Measurements from ENCODE around the gene MRAP. TPM values are rescaled to one million over a fixed set of nuclear protein-coding genes. Genes with fewer than 3 reads are reported as not detected.
A peak's percentile ranks its signal among the peaks of the same experiment; 100 is the strongest.

MRAP gene
- total RNA-seq, 2 donors from 2014 or later = not detected

DNA sequence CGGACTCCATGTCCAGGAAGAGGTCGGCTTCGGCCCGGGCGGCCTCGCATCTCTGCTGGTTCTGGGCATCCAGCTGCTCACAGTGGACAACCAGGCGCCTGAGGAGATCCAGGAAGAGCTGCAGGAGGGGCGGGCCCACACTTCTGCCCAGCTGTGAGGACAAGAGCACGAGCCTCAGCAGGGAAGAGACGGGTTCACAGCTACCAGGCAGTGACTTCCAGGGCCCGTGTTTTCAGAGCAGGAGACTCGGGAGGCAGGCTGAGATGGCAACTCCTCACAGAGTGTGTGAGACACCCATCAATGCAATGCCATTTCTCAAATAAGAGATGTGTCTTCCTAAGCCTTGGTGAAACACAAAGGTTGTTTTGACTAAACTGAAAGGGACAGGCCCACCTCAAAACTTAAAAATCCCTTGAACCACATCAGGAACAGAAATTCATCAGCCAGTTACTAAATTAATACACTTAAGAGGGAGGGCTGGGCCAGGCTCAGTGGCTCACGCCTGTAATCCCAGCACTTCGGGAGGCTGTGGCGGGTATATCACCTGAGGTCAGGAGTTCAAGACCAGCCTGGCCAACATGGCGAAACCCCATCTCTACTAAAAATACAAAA, 50.8 kb downstream of the MRAP start:
- Mint-ChIP-seq H3K4me3 (no peak overlapping the region), H3K9me3 (peaks cover 0 to 4% of the 10 kb centered on the region in 2 donors), H3K4me1 (ENCODE audit: low read depth) (no peaks in the 10 kb centered on the region), H3K27me3 (ENCODE audit: low read depth) (no peaks in the 10 kb centered on the region), H3K27ac (no peak overlapping the region), H3K36me3 (ENCODE audit: insufficient read depth in 2 of 2) (peaks cover 29 to 48% of the 10 kb centered on the region in 2 donors)
- no peak for DNase-seq
- peak; percentile 34 to 47 for ATAC-seq (replicated peaks in 1 of 2)

DNA sequence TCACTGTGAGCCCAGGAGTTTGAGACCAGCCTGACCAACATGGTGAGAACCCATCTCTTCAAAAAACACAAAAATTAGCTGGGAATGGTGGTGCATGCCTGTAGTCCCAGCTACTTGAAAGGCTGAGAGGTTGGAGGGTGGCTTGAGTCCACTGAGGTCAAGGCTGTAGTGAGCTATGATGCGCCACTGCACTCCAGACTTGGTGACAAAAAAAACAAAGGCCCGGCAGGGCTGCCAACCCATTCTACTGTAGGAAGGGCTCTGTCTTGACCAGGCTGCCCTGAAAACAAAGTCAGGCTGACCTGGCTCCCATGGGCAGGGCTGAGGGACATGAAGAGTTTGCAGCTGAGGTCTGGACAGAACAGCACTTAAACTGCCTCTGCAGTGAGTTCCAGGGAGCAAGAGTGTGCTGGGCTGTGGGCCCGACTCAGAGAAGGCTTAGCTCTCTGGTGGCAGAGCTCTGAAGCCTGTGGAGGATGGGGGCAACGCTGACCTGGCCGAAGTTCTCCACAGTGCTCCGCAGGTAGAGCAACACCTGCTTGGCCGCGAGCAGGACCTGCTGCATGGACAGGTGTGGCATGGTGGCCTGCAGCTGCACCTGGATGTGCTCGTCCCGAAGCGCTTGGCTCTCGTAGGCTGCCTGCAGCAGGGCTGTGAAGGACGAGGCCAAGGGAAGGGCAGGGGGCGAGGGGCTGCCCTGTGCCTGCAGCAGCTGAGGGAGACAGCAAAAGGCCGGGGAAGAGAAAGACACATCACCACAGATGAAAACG, 51.7 kb downstream of the MRAP start:
- Mint-ChIP-seq H3K9me3 (no peaks in the 10 kb centered on the region), H3K4me1 (ENCODE audit: low read depth) (no peaks in the 10 kb centered on the region), H3K27ac (no peak overlapping the region), H3K36me3 (ENCODE audit: insufficient read depth in 2 of 2) (peaks cover 22 to 38% of the 10 kb centered on the region in 2 donors), H3K27me3 (ENCODE audit: low read depth) (no peaks in the 10 kb centered on the region), H3K4me3 (no peak overlapping the region)
- ATAC-seq (replicated peaks in 1 of 2) = no peak
- DNase-seq = no peak

DNA sequence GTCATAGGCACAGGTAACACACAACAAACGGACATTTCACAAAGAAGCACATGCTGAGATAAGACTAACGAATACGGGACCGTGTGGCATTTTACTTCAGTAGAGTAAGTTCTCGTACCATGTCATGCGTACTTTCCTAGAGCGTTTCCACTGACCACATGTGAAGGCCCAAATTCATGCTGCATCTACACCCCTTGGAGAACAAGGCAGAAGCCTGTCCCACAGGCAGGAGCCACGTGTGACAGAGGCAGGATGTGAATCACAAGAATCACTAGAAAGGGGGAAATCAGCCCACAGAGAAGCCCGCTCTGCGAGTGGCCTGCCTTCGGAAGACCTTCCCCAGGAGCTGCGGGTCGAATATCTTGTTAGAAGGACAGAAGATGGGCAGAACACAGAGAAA, 52.3 kb downstream of the MRAP start:
- Mint-ChIP-seq H3K27ac (no peak overlapping the region), H3K27me3 (ENCODE audit: low read depth) (no peaks in the 10 kb centered on the region), H3K4me1 (ENCODE audit: low read depth) (no peaks in the 10 kb centered on the region), H3K4me3 (no peak overlapping the region), H3K9me3 (no peaks in the 10 kb centered on the region), H3K36me3 (ENCODE audit: insufficient read depth in 2 of 2) (peaks cover 20 to 35% of the 10 kb centered on the region in 2 donors)
- no peak for ATAC-seq (replicated peaks in 1 of 2)
- DNase-seq = no peak

DNA sequence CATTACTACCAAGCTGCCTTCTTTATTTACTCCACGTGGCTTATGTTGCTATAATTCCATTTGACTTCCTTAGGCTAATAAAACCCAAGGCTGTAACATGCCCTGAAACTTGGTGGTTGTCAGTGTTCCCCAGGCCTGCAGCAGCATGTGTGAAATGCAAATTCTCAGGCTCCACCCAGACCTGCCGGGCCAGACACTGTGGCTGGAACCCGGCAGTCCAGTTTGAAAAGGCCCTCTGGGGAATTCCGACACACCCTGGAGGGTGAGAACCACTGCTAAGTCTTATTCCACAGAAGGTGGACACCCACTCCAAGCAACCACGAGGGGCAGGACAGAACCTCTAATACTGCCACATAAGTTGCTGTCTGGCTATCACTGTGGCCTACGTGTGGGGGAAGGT, 52.8 kb downstream of the MRAP start:
- no peak overlapping the region for H3K4me3 Mint-ChIP-seq
- no peaks in the 10 kb centered on the region for H3K9me3 Mint-ChIP-seq
- no peaks in the 10 kb centered on the region for H3K27me3 Mint-ChIP-seq (ENCODE audit: low read depth)
- no peaks in the 10 kb centered on the region for H3K4me1 Mint-ChIP-seq (ENCODE audit: low read depth)
- ATAC-seq (replicated peaks in 1 of 2) (no peak), DNase-seq (no peak)
- H3K27ac Mint-ChIP-seq = no peak overlapping the region
- peaks cover 19 to 35% of the 10 kb centered on the region in 2 donors for H3K36me3 Mint-ChIP-seq (ENCODE audit: insufficient read depth in 2 of 2)

DNA sequence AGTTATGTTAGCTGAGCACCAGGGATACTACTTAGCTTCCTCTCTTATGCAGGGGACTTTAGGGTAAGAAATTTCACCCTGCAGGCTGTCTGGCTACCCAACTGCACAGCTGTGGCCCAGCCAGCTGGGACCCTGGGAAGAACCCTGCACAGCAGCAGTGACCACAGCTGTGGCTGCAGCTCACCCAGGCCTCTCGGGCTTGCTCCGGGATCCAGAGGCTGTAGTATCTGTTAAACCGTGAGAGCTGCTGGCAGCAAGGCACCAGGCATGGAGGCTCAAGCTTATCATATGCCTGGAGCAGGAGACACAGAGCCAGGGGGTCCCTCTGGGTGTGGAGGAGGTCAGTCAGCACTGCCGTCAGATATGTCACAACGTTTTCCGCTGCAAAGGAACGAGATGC, 53.9 kb downstream of the MRAP start:
- no peaks in the 10 kb centered on the region for H3K27me3 Mint-ChIP-seq (ENCODE audit: low read depth)
- no peaks in the 10 kb centered on the region for H3K4me1 Mint-ChIP-seq (ENCODE audit: low read depth)
- no peak overlapping the region for H3K4me3 Mint-ChIP-seq
- DNase-seq (no peak), ATAC-seq (replicated peaks in 1 of 2) (no peak)
- H3K27ac Mint-ChIP-seq = no peak overlapping the region
- H3K36me3 Mint-ChIP-seq (ENCODE audit: insufficient read depth in 2 of 2) = peaks cover 21 to 37% of the 10 kb centered on the region in 2 donors
- no peaks in the 10 kb centered on the region for H3K9me3 Mint-ChIP-seq

DNA sequence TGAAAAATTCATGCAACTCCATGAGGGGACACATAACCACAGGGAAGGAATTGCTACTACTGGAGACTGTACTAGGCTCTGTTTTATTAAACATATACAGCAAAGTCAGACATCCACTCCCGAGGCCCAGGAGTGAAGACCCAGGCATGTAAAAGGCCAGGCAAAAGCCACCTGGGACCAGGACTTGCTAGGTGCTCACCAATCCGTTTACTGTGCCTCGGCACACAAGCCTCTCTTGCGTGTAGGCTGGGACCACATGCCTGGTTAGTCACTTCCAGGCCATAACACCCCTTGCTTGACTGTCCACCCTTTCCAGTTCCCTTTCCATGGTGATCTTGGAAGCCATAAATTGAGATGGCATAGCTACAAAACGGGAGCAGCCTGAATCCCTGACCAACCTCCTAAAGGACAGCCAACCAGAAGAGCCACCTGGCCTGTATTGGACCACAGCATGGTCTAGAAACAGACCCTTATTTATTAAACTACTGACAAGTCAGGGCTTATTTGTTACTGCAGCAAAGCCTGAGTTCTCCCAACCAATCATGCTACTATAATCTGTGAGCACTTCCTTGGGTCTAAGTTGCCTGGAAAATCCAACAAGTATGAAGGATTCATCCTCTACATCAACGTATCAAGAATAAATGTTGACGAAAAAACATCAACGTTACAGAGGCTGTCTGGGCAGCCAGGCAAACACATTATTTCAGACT, 54.5 kb downstream of the MRAP start:
- Mint-ChIP-seq H3K4me3 (no peak overlapping the region), H3K9me3 (no peaks in the 10 kb centered on the region), H3K4me1 (ENCODE audit: low read depth) (no peaks in the 10 kb centered on the region), H3K27me3 (ENCODE audit: low read depth) (no peaks in the 10 kb centered on the region), H3K36me3 (ENCODE audit: insufficient read depth in 2 of 2) (peaks cover 18 to 32% of the 10 kb centered on the region in 2 donors), H3K27ac (no peak overlapping the region)
- DNase-seq = no peak
- no peak for ATAC-seq (replicated peaks in 1 of 2)

DNA sequence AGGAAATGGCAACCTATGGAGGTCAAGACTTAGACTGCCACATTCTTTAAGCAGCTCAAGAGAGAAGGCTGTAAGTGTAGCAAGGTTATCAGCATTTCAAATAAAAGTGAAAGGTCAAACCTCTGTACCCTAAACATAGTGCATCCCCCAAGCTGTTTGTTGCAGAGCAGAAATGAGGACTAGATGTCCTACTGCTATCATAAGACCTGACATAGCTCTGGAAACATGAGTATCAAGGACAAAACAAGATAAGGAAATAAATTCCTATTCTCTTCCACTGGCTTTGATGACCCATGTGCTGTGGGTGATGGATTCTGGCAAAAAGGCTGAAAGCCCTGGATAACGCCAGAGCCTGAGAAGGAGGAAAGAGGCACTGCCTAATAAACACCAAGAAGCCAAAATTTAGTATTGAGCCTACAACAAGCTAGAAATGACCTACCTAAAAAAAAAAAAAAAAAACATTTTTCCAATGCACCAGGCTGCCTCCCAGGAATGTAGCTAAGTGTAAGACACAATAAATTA, 58.3 kb downstream of the MRAP start:
- no peak overlapping the region for H3K27ac Mint-ChIP-seq
- no peaks in the 10 kb centered on the region for H3K27me3 Mint-ChIP-seq (ENCODE audit: low read depth)
- DNase-seq = no peak
- peaks cover 16 to 22% of the 10 kb centered on the region in 2 donors for H3K36me3 Mint-ChIP-seq (ENCODE audit: insufficient read depth in 2 of 2)
- no peak for ATAC-seq (replicated peaks in 1 of 2)
- no peak overlapping the region for H3K4me3 Mint-ChIP-seq
- no peaks in the 10 kb centered on the region for H3K9me3 Mint-ChIP-seq
- H3K4me1 Mint-ChIP-seq (ENCODE audit: low read depth) = no peaks in the 10 kb centered on the region

DNA sequence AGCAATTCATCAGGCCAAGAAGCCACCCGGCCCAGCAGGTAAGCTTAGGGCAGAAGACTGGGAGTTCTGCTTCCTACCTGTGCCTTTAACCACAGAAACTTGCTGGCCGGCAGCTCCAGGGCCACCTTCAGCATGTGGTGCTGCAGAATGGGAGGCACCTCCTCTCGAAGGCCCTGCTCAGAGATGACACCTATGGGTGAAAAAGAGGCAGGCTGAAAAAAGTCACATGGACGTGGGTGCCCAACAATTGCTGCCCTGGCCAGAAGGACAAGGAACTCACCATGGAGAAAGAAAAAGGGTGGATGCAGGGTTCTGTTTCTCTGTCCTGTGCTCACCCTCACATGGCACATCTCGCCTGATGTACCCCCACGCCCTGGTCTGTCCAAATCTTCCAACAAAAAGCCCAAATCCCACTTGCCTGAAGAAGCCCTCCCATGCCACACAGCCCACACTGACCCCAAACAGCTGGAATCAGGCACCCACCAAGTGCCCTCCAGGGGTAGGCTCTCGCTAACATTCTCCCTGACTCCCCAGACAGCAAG, 61.1 kb downstream of the MRAP start:
- Mint-ChIP-seq H3K27me3 (ENCODE audit: low read depth) (no peaks in the 10 kb centered on the region), H3K9me3 (no peaks in the 10 kb centered on the region), H3K4me1 (ENCODE audit: low read depth) (no peaks in the 10 kb centered on the region), H3K4me3 (no peak overlapping the region), H3K27ac (no peak overlapping the region), H3K36me3 (ENCODE audit: insufficient read depth in 2 of 2) (peaks cover 10 to 31% of the 10 kb centered on the region in 2 donors)
- no peak for ATAC-seq (replicated peaks in 1 of 2)
- DNase-seq = no peak

DNA sequence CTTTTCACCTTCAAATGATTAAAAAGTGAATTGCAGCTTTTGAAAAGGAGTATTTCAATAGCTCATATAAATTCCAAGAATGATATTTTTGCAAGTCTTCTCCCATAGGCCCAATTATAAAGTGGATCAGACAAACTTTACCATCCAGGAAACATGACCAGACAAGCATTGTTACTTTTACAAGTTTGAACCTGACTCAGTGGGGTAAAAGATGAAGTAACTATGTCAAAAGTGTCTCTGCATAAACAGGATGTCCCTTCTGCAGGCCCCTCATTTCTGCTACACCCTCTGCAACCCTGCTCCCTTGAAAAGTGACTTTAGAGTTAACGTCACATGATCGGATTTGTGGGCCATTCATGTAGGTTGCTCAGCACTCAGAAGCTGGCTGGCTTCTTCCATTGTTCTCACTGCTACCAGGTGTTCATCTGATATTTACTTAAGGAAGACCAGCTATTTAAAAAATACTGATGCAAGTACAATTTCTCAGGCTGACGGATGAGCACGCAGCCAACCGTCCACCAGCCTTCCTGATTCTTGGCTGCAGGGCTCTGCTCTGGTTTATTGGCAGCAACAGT, 61.8 kb downstream of the MRAP start:
- Mint-ChIP-seq H3K4me3 (no peak overlapping the region), H3K4me1 (ENCODE audit: low read depth) (no peaks in the 10 kb centered on the region), H3K27ac (peak overlapping the region; percentile 92), H3K27me3 (ENCODE audit: low read depth) (no peaks in the 10 kb centered on the region), H3K36me3 (ENCODE audit: insufficient read depth in 2 of 2) (peaks cover 11 to 34% of the 10 kb centered on the region in 2 donors), H3K9me3 (no peaks in the 10 kb centered on the region)
- ATAC-seq (replicated peaks in 1 of 2) (no peak), DNase-seq (no peak)

Other genes with a start within 250 kb of the MRAP start
- 10 to 100 TPM; 22.4 to 26.2 TPM for gene MIS18A, start 19.8 kb upstream of the MRAP start, total RNA-seq
- 10 to 100 TPM; 15.4 to 16.7 TPM for gene URB1, start 94.2 kb downstream of the MRAP start, total RNA-seq
- gene EVA1C, start 113.9 kb downstream of the MRAP start, total RNA-seq = 1 to 10 TPM; 8.5 to 8.9 TPM